Endometrial microvascular endothelial cells (primary cell): ENCODE data around the gene ZNF398. TPM values are rescaled to one million over a fixed set of nuclear protein-coding genes. Genes with fewer than 3 reads are reported as not detected.
"Not testable (repeated sequence)": the region's sequence is repeated elsewhere in the genome, so short reads cannot be mapped to it uniquely, and the experiment has no call there.

Experiments
- in situ Hi-C: cut with HindIII; loops from 2 replicates; pipeline ENCODE4 v1.10.0; 2017; ENCODE audit warnings: low sequenced_read_pairs, low pct_unique_long_range_greater_than_20kb; ENCODE audit errors: inconsistent ontology term
- total RNA-seq: library from RNA; depleted of rRNA; stranded (reverse); fragments of >200 nt; gene quantifications from one replicate; pipeline ENCODE4 v1.2.3, GENCODE V29; 2015; ENCODE audit errors: inconsistent ontology term

Gene ZNF398, protein sequence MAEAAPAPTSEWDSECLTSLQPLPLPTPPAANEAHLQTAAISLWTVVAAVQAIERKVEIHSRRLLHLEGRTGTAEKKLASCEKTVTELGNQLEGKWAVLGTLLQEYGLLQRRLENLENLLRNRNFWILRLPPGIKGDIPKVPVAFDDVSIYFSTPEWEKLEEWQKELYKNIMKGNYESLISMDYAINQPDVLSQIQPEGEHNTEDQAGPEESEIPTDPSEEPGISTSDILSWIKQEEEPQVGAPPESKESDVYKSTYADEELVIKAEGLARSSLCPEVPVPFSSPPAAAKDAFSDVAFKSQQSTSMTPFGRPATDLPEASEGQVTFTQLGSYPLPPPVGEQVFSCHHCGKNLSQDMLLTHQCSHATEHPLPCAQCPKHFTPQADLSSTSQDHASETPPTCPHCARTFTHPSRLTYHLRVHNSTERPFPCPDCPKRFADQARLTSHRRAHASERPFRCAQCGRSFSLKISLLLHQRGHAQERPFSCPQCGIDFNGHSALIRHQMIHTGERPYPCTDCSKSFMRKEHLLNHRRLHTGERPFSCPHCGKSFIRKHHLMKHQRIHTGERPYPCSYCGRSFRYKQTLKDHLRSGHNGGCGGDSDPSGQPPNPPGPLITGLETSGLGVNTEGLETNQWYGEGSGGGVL
- 11.7 TPM for total RNA-seq

DNA sequence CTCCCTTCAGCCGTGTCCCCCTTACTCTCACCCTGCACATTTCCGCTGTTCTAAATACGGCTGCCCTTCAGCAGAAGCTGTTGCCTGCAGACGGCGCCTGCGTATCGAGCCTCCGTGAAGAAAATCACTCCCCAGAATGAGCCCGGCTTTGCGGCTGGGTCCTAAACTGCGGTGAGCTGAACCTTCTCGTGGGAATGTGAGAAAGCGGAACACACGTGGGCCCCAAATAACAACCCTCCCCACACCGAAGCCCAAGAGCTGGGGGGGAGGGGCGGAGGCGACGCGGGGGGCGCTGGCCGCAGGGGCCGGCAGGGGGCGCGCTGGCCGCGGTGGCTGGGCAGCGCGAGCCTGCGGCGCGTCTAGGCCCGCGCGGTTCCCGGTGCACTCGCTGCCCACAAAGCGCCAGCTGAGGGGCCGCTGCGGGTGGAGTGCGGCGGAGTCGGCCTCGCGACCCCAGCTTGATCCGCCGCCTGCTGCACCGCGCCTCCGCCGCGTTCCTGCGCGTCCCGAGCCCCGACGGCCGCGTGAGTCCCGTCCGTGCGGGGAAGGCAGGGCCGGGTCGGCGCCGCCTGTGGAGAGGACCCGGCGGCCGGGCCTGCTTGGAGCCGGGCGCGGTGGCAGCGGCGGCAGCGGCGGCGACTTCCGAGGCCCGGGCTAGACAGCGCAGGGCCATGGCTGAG lies at the start of gene ZNF398:
TSS of gene ZNF398 (plus strand) at position 382 of the 680 bp plus-strand sequence. CDS start at position 672, 290 bp downstream.
- in situ Hi-C loops, result no loop called here

DNA sequence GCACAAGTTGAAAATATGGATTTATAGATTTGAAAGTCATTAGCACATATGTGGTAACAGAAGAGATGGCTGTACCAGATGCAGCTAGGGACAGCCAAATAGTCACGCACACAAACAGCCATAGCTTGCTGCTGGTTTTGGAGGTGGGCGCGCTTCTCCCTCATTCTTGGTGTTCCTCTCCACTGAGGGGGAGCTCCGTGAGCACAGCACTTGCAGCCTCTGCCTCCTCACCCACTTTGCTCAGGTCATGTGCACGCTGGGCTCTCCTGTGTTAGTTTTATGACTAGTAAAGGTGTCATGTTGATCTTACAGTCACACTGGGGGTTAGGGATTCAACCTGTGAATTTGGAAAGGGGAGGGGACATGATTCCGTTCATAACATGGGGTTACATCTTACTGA lies 48.2 kb upstream of the ZNF398 start:
- in situ Hi-C loops, result no loop called here

DNA sequence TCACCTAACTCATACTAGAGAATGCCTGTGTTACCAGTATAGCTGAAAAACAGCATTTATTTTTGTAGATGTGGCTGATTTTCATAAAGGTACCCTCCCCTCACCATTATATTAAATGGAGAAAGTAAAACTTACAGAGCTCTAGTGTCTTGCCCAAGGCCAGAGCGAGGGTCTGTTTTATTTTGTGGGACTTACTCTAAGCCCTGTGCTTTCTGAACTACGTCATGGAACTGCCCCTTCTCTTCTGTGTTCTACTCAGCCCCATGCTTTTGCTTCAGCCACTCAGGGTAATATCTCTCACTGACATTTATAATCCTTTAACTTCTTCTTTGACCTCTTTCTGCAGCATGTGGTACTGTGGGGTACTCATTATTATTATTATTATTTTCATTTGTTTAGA lies 46.4 kb upstream of the ZNF398 start:
- in situ Hi-C loops, result no loop called here

DNA sequence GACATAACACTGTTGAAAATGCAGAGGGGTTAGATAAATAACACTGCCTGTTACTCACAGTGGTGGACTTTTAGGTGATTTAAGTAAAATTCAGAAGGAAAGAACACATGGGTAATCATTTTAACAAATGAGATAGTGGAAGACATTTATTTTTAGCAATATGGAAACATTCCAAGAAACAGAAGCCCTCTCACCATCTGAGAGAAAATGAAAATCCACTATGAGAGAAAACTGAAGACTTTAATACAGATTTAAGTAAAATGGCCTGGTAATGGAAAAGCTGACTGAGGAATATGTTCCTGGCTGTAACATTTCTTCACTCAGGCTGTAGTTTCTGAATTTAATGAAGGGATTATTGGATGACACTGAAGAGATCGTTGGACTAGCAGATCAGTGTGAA lies 44.6 kb upstream of the ZNF398 start:
- in situ Hi-C loops, result no loop called here

DNA sequence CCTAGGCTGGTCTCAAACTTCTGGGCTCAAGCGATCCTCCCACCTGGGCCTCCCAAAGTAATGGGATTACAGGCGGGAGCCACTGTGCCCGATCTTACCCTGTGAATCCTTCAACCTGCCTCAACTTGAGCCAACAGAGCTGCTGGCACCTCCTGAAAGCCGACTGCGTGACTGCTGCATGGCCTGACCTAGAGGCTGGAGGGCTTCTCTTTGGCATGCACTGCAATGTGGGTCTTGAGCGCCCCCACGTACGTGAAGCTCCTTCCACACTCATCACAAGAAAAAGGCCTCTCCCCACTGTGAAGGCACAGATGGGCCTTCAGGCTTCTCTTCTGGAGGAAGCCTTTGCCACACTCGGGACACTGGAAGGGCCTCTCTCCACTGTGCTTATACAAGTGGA lies 43.8 kb upstream of the ZNF398 start:
- in situ Hi-C loops, result no loop called here

DNA sequence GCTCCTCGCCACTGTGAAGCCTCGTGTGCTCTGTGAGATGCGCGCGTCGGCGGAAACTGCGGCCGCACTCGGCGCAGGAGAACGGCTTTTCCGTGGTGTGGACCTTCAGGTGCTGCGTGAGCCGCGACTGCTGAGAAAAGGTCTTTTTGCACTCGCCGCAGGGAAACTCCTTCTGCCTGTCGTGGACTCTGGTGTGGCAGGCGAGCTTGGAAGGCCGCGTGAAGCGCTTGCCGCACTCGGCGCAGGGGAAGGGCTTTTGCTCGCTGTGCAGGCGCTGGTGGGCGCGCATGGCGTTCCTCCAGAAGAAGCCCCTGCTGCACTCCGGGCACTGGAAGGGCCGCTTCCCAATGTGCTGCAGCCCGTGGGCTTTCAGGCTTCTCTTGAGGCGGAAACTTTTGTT lies 43.0 kb upstream of the ZNF398 start:
- in situ Hi-C loops, result no loop called here

DNA sequence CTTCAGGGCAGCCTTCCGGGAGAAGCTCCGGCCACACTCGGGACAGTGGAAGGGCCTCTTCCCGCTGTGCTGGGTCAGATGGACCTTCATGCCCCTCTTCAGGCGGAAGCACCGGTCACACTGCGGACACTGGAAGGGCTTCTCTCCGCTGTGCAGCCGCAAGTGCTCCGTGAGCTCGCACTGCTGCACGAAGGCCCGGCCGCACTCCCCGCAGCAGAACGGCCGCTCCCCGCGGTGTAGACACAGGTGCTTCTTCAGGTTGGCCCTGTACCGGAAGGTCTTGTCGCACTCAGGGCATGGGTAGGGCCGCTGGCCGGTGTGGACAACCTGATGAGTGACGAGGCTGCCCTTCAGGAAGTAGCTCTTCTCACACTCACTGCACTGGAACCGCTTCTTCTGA lies 42.5 kb upstream of the ZNF398 start:
- in situ Hi-C loops, result no loop called here

DNA sequence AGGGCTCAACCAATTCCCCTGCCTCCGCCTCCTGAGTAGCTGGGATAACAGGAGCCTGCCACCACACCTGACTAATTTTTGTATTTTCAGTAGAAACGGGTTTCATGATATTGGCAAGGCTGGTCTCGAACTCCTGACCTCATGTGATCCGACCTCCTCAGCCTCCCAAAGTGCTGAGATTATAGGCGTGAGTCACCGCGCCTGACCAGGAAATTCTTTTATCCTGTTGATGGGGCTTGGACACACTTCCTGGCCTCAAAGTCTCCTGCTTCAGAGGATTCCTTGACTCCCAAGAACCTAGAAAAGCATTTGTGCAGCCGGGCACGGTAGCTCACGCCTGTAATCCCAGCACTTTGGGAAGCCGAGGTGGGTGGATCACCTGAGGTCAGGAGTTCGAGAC lies 37.3 kb upstream of the ZNF398 start:
- in situ Hi-C loops, result no loop called here

DNA sequence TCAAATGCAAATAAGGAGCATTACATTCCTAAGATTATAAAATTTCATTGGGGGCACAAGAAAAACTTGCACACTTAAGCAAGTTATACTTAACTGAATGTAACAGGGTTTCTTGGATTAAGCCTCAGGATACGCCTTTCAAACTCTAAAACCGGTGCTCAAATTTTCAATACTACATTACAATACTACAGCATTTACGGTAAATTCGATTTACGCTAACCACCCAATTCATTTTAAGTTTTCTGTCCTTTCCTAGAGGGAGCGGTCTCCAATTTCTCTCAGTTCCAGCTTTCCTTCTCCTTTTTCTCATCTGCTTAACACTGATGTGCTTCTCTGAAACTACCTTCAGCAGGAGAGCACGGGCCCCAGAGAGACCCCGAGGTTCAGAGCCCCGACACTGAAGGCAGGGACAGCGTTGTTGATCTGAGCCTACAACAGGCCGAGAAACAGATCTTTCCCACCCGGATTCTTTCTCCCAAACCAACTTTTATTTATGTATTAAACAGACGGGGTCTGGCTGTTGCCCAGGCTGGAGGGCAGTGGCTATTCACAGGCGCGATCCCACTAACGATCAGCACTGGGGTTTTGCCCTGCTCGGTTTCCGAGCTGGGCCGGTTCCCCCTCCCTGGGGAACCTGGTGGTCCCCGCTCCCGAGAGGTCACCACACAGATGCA lies 21.9 kb upstream of the ZNF398 start:
- in situ Hi-C loops, result no loop called here

DNA sequence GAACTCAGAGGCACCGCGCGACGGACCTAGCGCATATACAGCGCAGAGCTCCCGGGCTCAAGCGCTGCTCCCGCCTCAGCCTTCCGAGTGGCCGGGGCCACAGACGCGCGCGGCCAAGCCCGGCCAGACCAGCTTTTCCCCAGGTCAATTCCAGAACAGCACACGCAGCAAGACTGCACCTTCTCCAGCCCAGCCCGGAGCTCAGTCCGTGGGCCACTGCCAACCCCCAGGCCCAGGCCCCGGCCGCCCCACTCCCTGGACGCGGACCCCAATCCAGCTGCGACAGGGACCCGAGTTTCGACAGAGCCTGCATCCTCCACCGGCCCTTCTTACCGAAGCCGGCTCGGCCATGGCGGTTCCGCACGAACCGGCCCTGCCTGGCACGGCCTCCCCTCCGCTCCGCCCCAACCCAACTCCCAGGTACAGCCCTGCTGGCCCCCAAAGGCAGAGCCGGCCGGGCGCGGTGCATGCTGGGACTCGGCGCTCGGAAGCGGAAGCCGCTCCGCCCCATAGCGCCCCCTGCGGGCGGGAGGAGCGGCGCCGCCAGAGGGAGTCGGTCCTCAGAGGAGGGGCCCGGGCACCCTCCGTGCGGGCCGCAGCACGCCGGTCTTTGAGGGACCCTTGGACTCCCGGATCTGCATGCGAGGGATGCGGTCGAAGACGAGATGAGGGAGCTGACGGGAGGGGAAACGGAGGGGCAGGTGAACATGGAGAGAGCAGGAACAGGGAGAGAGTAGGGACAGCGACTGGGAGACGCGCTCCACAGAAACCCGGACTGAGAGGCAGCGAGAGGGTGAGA lies 21.2 kb upstream of the ZNF398 start, which contains the start of gene ZNF425:
TSS of gene ZNF425 (minus strand) at position 462 of the 799 bp plus-strand sequence. CDS start at position 351, 111 bp downstream.
- in situ Hi-C loops, result no loop called here

DNA sequence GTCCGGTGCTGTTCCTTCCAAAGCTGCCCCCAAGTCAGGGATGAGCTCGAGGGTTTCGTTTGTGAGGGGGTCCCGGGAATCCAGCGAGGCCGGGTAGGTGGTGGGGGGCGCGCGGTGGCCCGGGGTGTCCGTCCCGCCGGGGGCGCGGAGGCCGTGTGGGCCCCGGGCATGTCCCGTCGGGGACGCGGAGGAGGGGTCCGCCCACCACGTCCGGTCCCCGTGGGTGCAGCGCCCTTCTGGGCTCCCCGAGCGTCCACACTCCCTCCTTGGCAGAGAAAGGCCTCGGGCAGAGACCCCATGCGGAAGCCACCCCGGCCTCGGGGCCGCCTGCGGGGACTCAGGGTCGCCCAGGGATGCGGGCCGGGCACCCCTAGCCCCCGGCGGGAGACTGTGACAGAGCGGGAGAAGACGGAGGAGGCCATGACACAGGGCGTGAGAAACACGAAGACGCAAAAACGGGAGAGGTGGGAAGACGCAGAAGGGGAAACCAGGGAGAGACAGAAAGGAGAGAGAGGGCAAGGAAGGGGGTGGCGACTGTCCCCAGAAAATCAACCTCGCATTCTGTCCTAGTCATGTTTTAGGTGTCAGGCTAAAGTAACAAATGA lies 20.5 kb upstream of the ZNF398 start:
- in situ Hi-C loops, result no loop called here

DNA sequence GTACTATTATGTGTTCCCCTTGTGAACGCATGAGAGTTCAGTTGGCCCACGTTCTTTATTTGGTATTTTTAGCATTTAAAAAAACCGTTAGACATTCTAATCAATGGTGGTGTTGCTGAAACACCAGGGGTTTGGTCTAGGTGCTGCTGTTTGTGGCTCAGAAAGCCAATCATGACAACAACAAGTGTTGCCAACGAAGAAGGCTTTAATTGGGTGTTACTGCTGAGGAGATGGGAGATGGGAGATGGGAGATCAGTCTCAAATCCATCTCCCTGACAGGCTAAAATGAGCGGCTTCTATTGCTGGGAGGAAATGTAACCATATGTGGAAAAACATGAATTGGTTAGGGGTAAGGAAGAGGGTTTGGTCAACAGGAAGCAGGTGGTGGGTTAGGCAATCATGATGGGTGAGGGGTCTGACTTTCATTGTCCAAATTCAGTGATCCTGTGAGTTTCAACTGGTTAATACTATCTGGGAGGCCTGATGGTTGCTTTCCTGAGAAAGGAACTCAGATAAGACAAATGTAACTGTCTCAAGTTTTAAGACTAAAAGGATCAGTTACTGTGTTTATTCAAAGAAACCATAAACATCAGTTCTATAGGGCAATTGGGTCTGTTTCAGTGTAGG lies 16.6 kb upstream of the ZNF398 start:
- in situ Hi-C loops, result no loop called here

DNA sequence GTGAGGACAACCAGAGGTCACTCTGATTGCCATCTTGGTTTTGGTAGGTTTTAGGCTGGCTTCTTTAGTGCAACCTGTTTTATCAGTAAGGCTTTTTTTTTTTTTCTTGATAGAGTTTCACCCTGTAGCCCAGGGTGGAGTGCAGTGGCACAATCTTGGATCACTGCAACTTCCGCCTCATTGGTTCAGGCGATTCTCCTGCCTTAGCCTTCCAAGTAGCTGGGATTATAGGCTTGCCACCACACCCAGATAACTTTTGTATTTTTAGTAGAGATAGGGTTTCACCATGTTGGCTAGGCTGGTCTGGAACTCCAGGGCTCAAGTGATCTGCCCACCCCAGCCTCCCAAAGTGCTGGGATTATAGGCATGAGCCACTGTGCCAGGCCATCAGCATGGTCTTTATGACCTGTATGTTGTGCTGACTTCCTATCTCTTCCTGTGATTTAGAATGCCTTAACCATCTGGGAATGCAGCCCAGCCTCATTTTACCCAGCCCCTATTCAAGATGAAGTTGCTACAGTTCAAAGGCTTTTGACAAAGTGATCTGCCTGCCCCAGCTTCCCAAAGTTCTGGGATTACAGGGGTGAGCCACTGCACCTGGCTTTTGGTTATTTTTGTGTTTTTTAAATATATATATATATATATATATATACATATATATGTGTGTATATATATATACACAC lies 14.1 kb upstream of the ZNF398 start:
- in situ Hi-C loops, result no loop called here

DNA sequence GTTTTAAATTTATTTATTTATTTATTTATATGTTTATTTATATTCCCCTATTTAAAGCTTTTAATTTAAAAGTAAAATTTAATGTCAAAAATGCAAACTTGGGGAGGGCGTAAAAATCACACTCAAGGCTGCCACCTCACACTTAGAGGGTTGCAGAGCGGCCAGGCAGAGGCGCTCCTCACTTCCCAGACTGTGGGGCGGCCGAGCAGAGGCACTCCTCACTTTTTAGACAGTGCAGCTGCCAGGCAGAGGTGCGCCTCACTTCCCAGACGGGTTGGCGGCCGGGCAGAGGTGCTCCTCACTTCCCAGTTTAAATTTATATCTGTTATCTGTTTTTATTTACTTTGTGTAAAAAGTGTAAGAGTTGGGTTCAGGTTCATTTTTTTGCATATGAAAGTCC lies 11.1 kb upstream of the ZNF398 start:
- in situ Hi-C loops, result no loop called here

DNA sequence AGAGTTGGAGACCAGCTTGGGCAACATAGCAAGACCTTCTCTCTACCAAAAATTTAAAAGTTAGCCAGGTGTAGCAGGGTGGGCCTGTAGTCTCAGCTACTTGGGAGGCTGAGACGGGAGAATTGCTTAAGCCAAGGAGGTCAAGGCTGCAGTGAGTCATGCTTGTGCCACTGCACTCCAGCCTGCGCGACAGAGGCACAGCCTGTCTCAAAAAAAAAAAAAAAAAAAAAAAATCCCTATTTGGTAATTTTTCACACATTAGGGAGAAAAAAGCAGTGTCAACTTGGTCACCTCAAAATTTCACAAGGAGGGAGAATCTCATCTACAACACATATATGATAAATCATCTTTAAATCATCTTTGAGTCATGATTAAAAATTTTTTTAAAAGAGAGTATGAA lies 6.4 kb upstream of the ZNF398 start:
- in situ Hi-C loops, result no loop called here

DNA sequence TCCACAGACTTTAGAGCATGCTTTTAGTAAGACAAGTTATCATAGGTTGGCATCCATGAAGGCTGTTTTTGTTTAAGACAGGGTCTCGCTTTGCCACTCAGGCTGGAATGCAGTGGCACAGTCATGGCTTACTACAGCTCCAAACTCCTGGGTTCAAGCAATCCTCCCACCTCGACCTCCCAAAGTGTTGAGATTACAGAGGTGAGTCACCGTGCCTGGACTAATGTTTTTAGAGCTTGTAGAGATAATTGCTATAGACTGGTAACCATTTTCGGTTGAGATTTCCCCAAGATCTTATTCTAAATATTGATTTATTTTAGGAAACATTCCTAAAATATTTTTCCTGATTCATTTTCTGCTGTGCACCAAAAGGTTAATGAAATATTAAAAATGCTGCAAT lies 5.4 kb upstream of the ZNF398 start:
- in situ Hi-C loops, result no loop called here

DNA sequence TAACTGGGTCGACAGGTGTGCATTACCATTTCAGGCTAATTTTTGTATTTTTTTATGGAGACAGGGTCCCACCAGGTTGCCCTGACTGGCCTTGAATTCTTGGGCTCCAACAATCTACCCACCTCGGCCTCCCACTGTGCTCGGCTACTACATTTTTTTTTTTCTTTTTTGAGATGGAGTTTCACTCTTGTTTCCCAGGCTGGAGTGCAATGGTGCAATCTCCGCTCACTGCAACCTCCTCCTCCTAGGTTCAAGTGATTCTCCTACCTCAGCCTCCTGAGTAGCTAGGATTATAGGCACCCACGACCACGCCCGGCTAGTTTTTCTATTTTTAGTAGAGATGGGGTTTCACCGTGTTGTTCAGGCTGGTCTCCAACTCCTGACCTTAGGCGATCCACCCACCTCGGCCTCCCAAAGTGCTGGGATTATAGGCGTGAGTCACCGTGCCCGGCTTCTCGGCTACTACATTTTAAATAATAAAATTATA lies 2.8 kb upstream of the ZNF398 start:
- in situ Hi-C loops, result not testable (repeated sequence)
